GM12801 (cell line): Measurements from ENCODE around the gene NCOA1.

Source experiments
- TF ChIP-seq, protein P1 (sequence below): IDR thresholded peaks from one replicate; pipeline ENCODE4 v1.5.1; 2011; ENCODE audit warnings: control low read depth; ENCODE audit not compliant: insufficient read length; ENCODE audit errors: extremely low read depth

The NCOA1 gene

GRCh38 chr2:24675338-24675737 lies 184.3 kb downstream of the NCOA1 start:
- TF ChIP-seq, protein P1, sequence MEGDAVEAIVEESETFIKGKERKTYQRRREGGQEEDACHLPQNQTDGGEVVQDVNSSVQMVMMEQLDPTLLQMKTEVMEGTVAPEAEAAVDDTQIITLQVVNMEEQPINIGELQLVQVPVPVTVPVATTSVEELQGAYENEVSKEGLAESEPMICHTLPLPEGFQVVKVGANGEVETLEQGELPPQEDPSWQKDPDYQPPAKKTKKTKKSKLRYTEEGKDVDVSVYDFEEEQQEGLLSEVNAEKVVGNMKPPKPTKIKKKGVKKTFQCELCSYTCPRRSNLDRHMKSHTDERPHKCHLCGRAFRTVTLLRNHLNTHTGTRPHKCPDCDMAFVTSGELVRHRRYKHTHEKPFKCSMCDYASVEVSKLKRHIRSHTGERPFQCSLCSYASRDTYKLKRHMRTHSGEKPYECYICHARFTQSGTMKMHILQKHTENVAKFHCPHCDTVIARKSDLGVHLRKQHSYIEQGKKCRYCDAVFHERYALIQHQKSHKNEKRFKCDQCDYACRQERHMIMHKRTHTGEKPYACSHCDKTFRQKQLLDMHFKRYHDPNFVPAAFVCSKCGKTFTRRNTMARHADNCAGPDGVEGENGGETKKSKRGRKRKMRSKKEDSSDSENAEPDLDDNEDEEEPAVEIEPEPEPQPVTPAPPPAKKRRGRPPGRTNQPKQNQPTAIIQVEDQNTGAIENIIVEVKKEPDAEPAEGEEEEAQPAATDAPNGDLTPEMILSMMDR = no peak

DNA sequence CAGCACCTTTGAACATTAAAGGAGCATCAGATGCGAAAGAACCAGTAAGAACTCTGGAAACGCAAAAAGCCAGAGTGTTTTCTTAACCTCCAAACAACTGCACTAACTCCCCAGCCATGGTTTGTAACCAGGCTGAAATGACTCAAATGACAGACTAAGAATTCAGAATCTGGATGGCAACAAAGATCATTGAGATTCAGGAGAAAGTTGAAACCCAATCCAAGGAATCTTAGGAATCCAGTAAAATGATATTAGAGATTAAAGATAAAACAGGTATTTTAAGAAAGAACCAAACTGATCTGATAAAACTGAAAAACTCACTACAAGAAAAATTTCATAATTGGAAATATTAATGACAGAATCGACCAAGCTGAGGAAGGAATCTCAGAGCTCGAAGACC lies 185.4 kb downstream of the NCOA1 start:
- TF ChIP-seq, protein P1 = no peak

GRCh38 chr2:24680196-24680595 lies 189.1 kb downstream of the NCOA1 start:
- TF ChIP-seq, protein P1 = no peak

DNA sequence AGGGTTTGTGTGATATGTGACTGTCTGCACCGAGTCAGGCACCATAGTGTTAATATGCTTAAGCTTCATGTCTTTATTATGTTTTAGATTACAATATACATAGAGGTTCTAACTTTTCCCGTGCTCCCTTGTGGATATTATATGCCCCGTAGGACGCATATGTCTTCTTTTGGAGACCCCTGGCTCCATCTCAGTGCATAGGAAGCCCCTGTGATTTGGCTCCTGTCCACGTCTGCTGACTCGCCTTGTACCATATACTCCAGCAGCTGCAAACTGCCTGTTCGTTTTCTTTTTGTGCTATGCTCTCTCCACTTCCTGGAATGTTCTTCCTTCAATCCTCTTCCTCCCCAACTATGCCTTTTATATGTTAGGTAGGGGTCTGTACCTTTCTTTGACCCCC lies 191.2 kb downstream of the NCOA1 start:
- TF ChIP-seq, protein P1 = no peak

DNA sequence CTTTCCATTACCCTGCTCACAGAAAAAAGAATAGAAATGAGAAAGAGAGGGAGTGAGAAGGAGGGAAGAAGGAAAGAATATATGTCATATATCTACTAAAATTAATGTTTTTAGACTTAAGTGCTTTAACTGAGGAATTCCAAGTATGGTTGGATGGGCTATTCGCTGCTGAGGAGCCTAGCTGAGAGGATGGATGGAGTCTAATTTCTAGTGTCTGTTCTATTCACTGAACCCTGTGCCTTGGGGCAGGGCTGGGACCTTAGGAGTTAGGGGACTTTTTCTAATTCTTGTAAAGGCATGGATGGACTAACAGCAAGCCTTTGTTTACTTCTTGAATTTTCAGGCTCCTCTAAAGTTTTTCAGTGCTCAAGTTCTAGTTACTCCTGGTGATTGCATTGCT lies 192.4 kb downstream of the NCOA1 start:
- TF ChIP-seq, protein P1 = no peak

GRCh38 chr2:24690524-24690923 lies 199.5 kb downstream of the NCOA1 start:
- TF ChIP-seq, protein P1 = no peak

- TF ChIP-seq, protein P1 = no peak
Observed at GRCh38 chr2:24691806-24692205, 200.8 kb downstream of the NCOA1 start.

DNA sequence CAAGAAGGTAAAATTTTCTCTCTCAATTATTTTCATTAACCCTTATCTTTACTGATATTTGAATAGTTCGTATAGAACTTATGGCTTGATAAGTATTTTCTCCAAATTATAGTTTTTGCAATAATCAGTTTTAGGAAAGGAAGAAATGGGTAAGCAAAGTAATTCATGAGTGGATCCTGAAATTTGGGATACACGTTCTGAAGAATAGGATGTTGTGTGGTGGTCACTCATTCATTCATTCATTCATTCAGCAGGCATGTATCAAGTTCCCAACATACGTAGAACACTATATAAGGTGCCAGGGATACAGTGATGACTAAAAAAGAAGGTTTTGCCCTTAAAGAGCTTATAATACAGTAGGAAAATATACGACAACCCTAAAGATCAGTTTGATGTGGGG lies 206.7 kb downstream of the NCOA1 start:
- TF ChIP-seq, protein P1 = no peak
